ENCODE data around the gene LRMDA.

Gene LRMDA

GRCh38 chr10:75431180-75432111 is at the start of gene LRMDA:
Gene LRMDA, plus strand, starts transcription at chr10:75431624.
- DNase-seq (ENCODE audit: low read depth in 2 of 2), result no peak

- no peak for DNase-seq (ENCODE audit: low read depth in 2 of 2)
Observed at GRCh38 chr10:75386128-75386527, 45.3 kb upstream of the LRMDA start.

GRCh38 chr10:75388082-75388481 is 43.3 kb upstream of the LRMDA start:
- DNase-seq (ENCODE audit: low read depth in 2 of 2), result no peak

- DNase-seq (ENCODE audit: low read depth in 2 of 2), result no peak
Observed at GRCh38 chr10:75390178-75390577, 41.2 kb upstream of the LRMDA start.

DNA sequence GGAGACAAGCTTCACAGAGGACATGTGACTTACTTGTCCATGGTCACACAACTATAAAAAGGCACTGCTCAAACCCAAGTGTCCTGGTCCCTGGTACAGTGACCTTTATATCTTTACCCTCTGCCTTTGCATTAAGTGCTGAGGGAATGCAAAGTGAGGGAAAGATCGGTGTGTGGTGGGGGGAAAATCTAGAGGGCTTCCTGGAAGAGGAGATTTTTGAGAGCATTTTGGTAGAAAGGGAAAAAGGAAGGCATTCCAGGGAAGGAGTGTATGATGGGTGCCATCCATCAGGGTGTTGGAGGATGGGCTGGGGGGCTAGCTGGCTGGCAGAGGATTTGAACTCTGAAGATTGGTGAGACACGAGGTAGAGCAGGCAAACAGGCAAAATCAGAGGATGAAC is 39.2 kb upstream of the LRMDA start:
- DNase-seq (ENCODE audit: low read depth in 2 of 2), result no peak

DNA sequence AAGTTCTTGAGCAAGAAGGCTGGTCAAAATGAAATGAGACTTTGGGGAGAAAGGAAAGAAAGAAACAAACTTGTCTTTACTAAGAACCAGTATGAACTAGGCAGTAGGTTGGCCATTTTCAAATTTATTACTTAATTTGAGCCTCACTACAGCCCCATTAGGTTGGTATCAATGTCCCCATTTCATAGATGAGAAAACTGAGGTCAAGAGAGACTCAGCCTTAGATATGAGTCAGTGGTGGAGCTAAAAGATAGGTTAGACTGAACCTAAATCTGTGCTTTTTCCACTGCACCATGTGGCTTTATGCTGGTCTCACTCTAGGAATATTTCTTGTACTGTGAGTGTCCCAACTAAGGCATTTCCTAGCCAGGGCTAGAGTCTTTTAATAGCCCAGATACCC is 38.7 kb upstream of the LRMDA start:
- no peak for DNase-seq (ENCODE audit: low read depth in 2 of 2)

DNA sequence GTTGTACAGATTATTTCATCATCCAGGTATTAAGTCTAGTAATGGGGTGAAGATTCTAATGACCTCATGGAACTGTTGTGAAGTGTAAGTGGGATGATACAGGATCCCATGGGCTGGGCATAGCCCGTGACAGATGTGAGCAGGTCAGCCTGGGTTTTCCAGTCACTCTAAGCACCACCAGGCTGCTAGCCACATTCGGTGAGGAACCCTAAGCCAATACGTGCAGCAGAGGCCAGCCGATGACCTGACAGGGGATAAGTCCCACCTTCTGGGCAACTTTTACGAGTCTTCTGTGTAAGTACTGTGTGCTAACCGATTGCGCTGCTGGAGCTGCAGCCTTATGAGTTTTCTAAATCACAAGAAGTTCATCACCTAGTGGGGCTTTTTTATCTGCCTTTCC is 37.2 kb upstream of the LRMDA start:
- no peak for DNase-seq (ENCODE audit: low read depth in 2 of 2)

DNA sequence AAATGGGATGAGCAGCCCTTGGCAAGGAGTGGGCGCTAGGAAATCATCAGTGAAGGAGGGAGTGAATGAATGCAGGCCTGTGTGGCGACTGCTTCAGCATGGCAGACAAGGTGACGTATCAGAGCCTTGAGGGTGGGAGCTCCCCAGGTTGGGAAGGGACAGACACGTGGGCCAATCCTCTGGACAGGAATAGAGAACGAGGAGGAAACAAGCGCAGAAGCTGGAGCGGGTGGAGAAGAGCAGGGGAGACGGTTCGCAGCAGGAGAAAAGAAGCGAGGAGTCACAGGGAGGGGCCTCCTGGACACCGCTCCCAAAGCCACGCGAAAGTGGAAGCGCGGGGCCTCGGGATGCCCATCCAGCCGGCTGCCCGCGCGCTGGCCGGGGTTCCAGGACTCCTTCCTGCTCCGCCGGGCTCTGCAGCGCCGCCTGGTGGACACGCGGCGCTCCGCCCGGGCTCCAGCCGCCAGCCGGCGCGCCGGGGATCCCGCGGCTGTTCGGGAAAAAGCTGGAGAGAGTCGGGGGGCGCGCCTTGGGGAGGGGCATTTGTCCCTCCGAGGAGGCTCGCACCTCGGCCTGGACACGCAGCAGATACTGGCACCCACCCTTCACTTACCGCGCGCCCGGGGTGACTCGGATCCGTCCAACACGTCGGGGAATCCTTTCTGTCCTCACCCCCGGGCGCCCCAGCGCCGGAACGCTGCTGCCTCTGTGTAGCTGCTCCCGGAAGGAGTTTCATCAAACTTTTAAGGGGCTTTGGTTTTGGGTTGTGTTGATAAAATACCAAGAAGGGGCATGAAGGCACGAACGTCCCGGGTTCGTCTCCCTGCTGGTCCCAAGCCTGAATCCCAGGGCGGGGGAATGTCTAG is 36.1 kb upstream of the LRMDA start:
- no peak for DNase-seq (ENCODE audit: low read depth in 2 of 2)

DNA sequence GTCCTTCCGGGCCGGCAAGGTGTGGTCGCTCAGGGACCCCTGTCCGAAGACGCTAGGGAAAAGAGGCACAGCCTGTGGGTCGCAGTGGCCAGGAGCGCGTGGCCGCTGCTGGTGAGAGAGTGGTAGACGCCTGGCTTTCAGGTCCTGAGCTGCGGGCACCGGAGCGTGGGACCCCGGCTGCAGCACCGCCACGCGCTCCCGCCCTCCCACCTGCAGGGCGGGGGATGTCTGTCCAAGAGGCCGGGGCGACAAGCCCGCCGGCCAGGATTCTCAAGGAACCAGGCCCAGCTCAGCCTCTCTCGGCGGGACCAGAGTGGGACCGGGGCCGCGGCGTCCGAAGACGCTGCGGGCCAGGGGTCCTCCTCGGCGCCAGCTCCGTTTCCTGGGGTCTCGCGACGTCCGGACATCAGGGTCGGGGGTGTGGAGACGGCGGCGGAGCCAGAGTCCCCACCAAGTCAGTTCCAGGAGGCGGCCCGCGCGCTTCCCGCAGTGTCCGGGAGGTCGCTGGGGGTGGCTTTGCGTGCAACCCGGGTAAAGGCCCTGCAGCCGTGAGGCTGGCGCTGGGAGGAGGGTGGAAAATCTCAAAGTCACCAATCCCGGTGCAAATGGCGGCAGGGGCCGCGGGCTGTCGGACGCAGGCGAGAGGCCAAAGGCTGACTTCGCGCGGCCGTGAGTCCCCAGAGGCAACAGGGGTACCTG is 35.3 kb upstream of the LRMDA start:
- DNase-seq (ENCODE audit: low read depth in 2 of 2), result no peak

- no peak for DNase-seq (ENCODE audit: low read depth in 2 of 2)
Observed at GRCh38 chr10:75396631-75397495, 34.6 kb upstream of the LRMDA start.

- DNase-seq (ENCODE audit: low read depth in 2 of 2), result no peak
Observed at GRCh38 chr10:75397496-75398199, 33.8 kb upstream of the LRMDA start.

- DNase-seq (ENCODE audit: low read depth in 2 of 2), result no peak
Observed at GRCh38 chr10:75398200-75398691, 33.2 kb upstream of the LRMDA start.

DNA sequence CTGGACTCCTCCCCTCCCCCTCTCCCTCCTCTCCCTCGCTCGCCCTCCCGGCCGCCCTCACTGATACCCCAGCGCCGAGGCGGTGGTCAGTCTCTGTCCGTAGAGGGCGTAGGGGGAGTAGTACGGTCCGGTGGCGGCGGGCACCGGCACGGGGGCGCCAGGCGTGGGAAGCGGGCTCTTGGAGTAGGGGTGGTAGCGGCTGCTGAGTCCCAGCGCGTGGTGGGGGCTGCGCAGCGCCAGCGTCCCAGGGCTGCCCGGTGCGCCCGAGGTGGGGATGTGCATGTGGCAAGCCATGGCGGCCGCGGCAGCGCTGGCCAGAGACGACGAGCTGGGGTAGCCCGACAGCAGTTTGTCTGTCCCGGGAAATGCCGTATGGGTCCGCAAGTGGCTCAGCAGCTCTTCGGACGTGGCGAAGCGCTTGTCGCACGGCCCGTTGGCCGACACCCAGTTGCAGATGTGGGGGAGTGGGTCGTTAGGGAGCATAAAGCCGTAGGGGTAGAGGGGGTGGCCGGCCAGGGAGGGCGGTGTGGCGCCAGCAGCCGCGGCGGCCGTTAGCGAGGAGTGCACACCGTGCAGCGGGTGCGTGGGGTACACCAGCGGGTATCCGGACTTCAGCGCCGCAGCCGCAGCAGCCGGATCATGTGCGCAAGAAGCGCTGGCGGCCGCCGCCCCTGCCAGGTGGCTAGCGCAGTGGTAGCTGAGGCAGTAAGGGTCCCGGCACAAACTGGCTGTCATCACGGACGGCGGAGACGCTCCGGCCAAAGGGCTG is 32.5 kb upstream of the LRMDA start:
- DNase-seq (ENCODE audit: low read depth in 2 of 2), result no peak

DNA sequence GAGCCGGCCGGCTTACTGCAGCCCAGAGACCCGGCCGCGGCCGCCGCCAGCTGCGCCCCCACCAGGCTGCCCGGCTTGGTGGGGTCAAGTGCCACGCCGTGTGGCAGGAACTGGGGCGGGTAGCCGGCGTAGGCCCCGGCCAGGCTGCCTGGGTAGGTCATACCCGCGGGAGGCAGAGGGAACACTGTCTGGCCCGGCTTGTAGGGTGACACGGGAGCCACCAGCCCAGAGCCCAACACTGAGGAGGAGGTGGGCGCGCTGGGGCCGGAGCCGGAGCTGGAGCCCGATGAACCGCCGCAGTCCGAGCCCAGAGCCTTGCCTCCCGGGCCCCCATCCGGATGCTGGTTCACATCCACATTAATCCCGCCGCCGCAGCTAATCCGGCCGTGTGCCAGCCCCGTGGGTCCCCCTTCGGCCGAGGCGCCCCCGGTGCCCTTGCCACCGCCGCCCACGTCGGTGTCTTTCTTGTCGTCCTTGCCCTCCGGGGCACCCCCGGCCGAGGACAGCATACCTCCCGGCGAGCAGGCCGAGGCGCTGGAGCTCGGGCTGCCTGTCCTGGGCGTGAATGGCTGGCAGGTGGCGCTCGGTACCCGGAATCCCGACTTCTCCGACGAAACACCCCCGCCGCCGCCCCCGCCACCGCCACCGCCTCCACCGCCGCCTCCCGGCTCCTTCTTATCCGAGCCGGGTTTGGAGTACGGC is 31.8 kb upstream of the LRMDA start:
- DNase-seq (ENCODE audit: low read depth in 2 of 2), result no peak

GRCh38 chr10:75400163-75400770 is 31.2 kb upstream of the LRMDA start:
- DNase-seq (ENCODE audit: low read depth in 2 of 2), result no peak

DNA sequence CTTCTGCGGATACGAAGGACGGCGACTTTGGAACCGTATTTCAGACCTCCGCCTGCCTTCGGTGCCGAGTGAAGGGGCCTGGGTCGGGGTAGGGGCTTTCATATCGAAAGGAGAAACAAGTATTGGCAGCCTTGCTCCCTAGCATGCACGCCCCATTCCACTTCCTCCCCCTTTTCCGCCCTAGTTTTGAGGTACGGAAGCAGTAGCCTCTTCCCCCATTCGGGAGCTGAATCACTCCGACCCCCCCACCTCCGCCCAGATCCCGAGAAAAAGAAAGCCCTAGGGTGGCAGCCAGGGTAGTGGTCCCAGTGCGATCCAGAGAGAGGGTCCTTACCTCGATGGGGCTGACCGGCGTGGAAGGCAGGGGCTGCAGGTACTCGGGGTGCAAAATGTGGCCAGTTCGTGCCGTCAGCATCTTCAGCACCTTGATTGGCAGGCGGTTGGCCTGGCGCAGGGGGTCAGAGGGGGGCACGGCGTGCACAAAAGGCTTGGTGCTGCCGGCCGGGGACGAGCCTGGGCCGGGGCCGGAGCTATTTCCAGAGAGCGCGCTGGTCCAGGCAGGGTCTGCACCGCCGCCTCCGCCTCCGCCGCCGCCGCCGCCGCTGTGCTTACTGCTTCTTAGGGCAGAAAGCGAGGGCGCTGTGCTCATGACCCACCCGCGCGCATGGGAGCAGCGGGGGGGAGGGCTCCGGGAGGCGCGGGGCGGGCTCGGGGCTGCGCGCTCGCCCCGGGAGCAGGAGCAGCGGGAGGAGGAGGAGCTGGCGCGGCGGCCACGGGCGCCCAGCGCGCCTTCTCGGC is 30.5 kb upstream of the LRMDA start:
- DNase-seq (ENCODE audit: low read depth in 2 of 2), result no peak

All from stimulated activated CD8-positive, alpha-beta memory T cell treated with anti-CD3 and anti-CD28 coated beads, Interleukin-15, amount 100 ng/mL, for 48 hours (primary cell).